ENCODE measurements around the gene IL17RA.

GRCh38 chr22:17079572-17079971, 5.2 kb upstream of the IL17RA start:
- no peak for TF ChIP-seq CTCF (conservative IDR thresholded peaks at IDR 0.05; ENCODE audit: low read depth, low read length)
- no peak for TF ChIP-seq EZH2 (IDR thresholded peaks at IDR 0.05; ENCODE audit: borderline replicate concordance, low read depth, low read length, poor library complexity, severe bottlenecking)
